Smooth muscle cell (in vitro differentiated cells): Measurements from ENCODE around the gene BMP3. TPM values are rescaled to one million over a fixed set of nuclear protein-coding genes. Genes with fewer than 3 reads are reported as not detected.

Source experiments
- DNase-seq: peaks from one replicate; lab custom pipeline; 2025; ENCODE audit not compliant: unreplicated experiment; lab: John Stamatoyannopoulos, UW
- H2AFZ ChIP-seq: fragments of 200-600 bp; sonication (generic); 2 replicates; pipeline ENCODE4 v1.6.0; 2016; ENCODE audit warnings: antibody characterized with exemption, low read depth, mild to moderate bottlenecking
- H3F3A ChIP-seq: fragments of 200-600 bp; sonication (generic); 2 replicates; pipeline ENCODE4 v1.6.0; 2017; ENCODE audit warnings: antibody characterized with exemption, low read depth
- H3K27ac ChIP-seq: fragments of 200-600 bp; sonication (generic); 2 replicates; pipeline ENCODE4 v1.5.1; 2016; ENCODE audit warnings: low read depth, mild to moderate bottlenecking
- H3K27me3 ChIP-seq: fragments of 200-600 bp; sonication (generic); 2 replicates; pipeline ENCODE4 v1.6.1; 2016; ENCODE audit warnings: low read depth, mild to moderate bottlenecking
- H3K36me3 ChIP-seq: fragments of 200-600 bp; sonication (generic); 2 replicates; pipeline ENCODE4 v1.5.1; 2016; ENCODE audit warnings: low read depth
- H3K4me1 ChIP-seq: fragments of 200-600 bp; sonication (generic); 2 replicates; pipeline ENCODE4 v1.5.1; 2016; ENCODE audit warnings: low read depth
- H3K4me2 ChIP-seq: fragments of 200-600 bp; sonication (generic); 2 replicates; pipeline ENCODE4 v1.6.0; 2016; ENCODE audit warnings: mild to moderate bottlenecking
- H3K4me3 ChIP-seq: fragments of 200-600 bp; sonication (generic); 2 replicates; pipeline ENCODE4 v1.5.1; 2016; ENCODE audit warnings: mild to moderate bottlenecking
- H3K79me2 ChIP-seq: fragments of 200-600 bp; sonication (generic); 2 replicates; pipeline ENCODE4 v1.6.0; 2016; ENCODE audit warnings: low read depth, mild to moderate bottlenecking
- H3K9ac ChIP-seq: fragments of 200-600 bp; sonication (generic); 2 replicates; pipeline ENCODE4 v1.6.0; 2016; ENCODE audit warnings: low read depth
- H3K9me3 ChIP-seq: fragments of 200-600 bp; sonication (generic); replicated peaks from 2 replicates; pipeline ENCODE4 v1.5.1; 2016; ENCODE audit warnings: low read depth
- H4K20me1 ChIP-seq: fragments of 200-600 bp; sonication (generic); 2 replicates; pipeline ENCODE4 v1.6.0; 2016; ENCODE audit warnings: low read depth
- CTCF ChIP-seq: fragments of 200-600 bp; sonication (generic); IDR thresholded peaks from 2 replicates; pipeline ENCODE4 v1.5.1; 2017; ENCODE audit warnings: borderline replicate concordance, mild to moderate bottlenecking, antibody characterized with exemption; ENCODE audit not compliant: insufficient read depth, poor library complexity, severe bottlenecking
- WGBS: methylation state at CpG from one replicate; pipeline ENCODE4 v1.1.7; 2016; ENCODE audit warnings: low lambda C conversion rate; 5-methylcytosine and 5-hydroxymethylcytosine counted together
- polyA plus RNA-seq: library from polyadenylated mRNA; unstranded; fragments of >200 nt; fragmentation: Nextera tagmentation; extraction: Ambion mirVana; gene quantifications from 2 replicates; pipeline ENCODE4 v1.2.1, GENCODE V29; 2016
- total RNA-seq: library from RNA; depleted of rRNA; stranded (reverse); fragments of >200 nt; gene quantifications from 2 replicates; pipeline ENCODE4 v1.2.3, GENCODE V29; 2014

The BMP3 gene
- total and polyA plus RNA-seq, 2 experiments from 2014 or later: not detected

DNA sequence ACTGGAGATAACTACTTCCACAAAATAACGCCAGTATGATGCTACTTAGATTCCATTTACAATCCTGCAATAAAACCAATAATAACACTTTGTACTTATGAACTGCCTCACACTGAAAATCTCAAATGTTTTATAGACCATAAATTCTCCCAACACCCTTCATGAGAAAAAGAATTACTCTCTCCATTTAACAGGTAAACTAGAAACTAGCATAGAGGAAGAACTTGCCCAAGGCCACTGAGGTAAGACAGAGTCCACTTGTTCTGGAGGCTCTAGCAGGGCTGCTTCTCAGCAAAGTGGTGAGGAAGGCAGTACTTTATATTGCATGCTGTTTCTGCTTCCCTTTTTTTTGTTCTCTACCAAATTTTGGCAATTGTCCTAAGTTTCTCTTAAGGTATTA, 11.5 kb upstream of the BMP3 start:
- WGBS: 84% methylated on average over 1 of the region's 1 CpG
- Histone ChIP-seq H3K27ac (no peak overlapping the region), H2AFZ (no peak overlapping the region), H3K9ac (no peak overlapping the region), H3K4me3 (no peak overlapping the region), H3K9me3 (no peaks in the 10 kb centered on the region), H3K4me2 (no peak overlapping the region), H4K20me1 (no peaks in the 10 kb centered on the region), H3F3A (no peaks in the 10 kb centered on the region), H3K27me3 (peaks cover 10% of the 10 kb centered on the region), H3K4me1 (no peaks in the 10 kb centered on the region), H3K79me2 (no peaks in the 10 kb centered on the region), H3K36me3 (no peaks in the 10 kb centered on the region)
- DNase-seq: no peak
- TF ChIP-seq CTCF: no peak

- no peak overlapping the region for H3K27ac ChIP-seq
- H3K79me2 ChIP-seq: no peaks in the 10 kb centered on the region
- no peak for DNase-seq
- no peaks in the 10 kb centered on the region for H3K4me1 ChIP-seq
- peaks cover 26% of the 10 kb centered on the region for H3K27me3 ChIP-seq
- no peaks in the 10 kb centered on the region for H3K9me3 ChIP-seq
- H3K4me2 ChIP-seq: no peak overlapping the region
- no peak overlapping the region for H2AFZ ChIP-seq
- 68% methylated on average over 5 of the region's 5 CpGs for WGBS
- no peak overlapping the region for H3K4me3 ChIP-seq
- no peak for TF ChIP-seq CTCF
- no peak overlapping the region for H3K9ac ChIP-seq
- no peaks in the 10 kb centered on the region for H3K36me3 ChIP-seq
- H4K20me1 ChIP-seq: no peaks in the 10 kb centered on the region
- no peaks in the 10 kb centered on the region for H3F3A ChIP-seq
These were observed 9.2 kb upstream of the BMP3 start for GRCh38 chr4:81021142-81021944.

DNA sequence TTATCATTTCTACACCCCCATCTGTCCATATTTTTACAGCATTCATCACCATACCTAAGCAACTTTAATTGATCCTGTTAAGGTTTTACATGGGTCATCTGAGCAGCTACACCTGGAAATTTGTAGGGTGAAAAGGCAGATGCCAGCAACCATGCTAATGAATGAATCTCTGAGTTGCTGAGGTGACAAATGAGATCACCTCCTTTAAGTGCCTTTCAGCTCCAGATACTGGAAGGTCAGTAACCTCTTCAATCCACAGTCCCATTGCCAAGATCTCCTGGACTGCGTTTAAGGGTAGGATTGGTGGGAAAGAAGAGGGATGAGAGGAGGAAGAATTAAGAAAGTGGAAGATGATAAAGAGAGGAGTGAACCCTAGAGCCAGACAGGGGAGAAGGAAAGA, 8.5 kb upstream of the BMP3 start:
- Histone ChIP-seq H4K20me1 (no peaks in the 10 kb centered on the region), H3K9me3 (no peaks in the 10 kb centered on the region), H3K4me3 (no peak overlapping the region), H3K9ac (no peak overlapping the region), H3K27me3 (peaks cover 32% of the 10 kb centered on the region), H2AFZ (no peak overlapping the region), H3K4me1 (no peaks in the 10 kb centered on the region), H3K27ac (no peak overlapping the region), H3K4me2 (no peak overlapping the region), H3F3A (no peaks in the 10 kb centered on the region), H3K36me3 (no peaks in the 10 kb centered on the region), H3K79me2 (no peaks in the 10 kb centered on the region)
- no peak for TF ChIP-seq CTCF
- 90% methylated on average over 1 of the region's 1 CpG for WGBS
- DNase-seq: no peak

- Histone ChIP-seq H3K4me3 (no peak overlapping the region), H3K27me3 (peaks cover 47% of the 10 kb centered on the region), H3K79me2 (no peaks in the 10 kb centered on the region), H3F3A (no peaks in the 10 kb centered on the region), H3K36me3 (no peaks in the 10 kb centered on the region), H3K9me3 (no peaks in the 10 kb centered on the region), H2AFZ (no peak overlapping the region), H4K20me1 (no peaks in the 10 kb centered on the region), H3K27ac (no peak overlapping the region), H3K4me2 (no peak overlapping the region), H3K4me1 (no peaks in the 10 kb centered on the region), H3K9ac (no peak overlapping the region)
- no peak for DNase-seq
- no peak for TF ChIP-seq CTCF
These were observed 7.0 kb upstream of the BMP3 start for GRCh38 chr4:81023484-81023883.
